Esophagus squamous epithelium (tissue), 4 donors: ENCODE data around the gene TRPT1.

ENCODE experiments used
- CTCF ChIP-seq, 6 experiments: fragments of 450-650 bp in 4 of 6; fragments of 200-600 bp in 2 of 6; sonication (generic) in 2 of 6; IDR thresholded peaks; one replicate each; pipeline ENCODE4 v1.5.1; 2016 to 2019; ENCODE audit warnings: antibody characterized with exemption in 6 of 6, mild to moderate bottlenecking in 4 of 6, moderate library complexity in 4 of 6
- POLR2A ChIP-seq, 4 donors: fragments of 450-650 bp; IDR thresholded peaks; one replicate each; pipeline ENCODE4 v1.6.1; 2017; ENCODE audit warnings: antibody characterized with exemption in 4 of 4, mild to moderate bottlenecking in 4 of 4, moderate library complexity in 3 of 4

GRCh38 chr11:64239662-64240434, 13.9 kb upstream of the TRPT1 start:
- no peak for TF ChIP-seq CTCF (IDR thresholded peaks at IDR 0.05)
- no peak for TF ChIP-seq POLR2A (IDR thresholded peaks at IDR 0.05)
